IMR-90 (cell line): ENCODE data around the gene TMUB1. TPM values are rescaled to one million over a fixed set of nuclear protein-coding genes. Genes with fewer than 3 reads are reported as not detected.

Experiments used
- ATAC-seq: fragments of 200-7000 bp; cut with Tn5 transposase; 2 replicates; pipeline ENCODE4 v1.9.1; 2020; ENCODE audit warnings: low read depth, mild to moderate bottlenecking, moderate library complexity
- BruUV-seq: library from RNA; stranded (reverse); fragments of 400-500 nt; replicated peaks from 2 replicates; lab custom pipeline; 2021; lab: Mats Ljungman, UMichigan
- CTCF ChIA-PET: fragments of 300-600 bp; formaldehyde crosslinking; extraction: SDS; loops from one replicate; lab custom pipeline; 2021; ENCODE audit warnings: antibody characterized with exemption; lab: Yijun Ruan, JAX
- POLR2A ChIA-PET: fragments of 300-600 bp; sonication (Branson Sonifier 250); formaldehyde crosslinking; loops from one replicate; lab custom pipeline; 2022; ENCODE audit warnings: antibody characterized with exemption; ENCODE audit not compliant: unreplicated experiment; lab: Charles Lee
- DNase-seq: peaks from one replicate; pipeline ENCODE4 v3.0.0; 2013
- H2AFZ ChIP-seq: replicated peaks from 2 replicates; pipeline ENCODE3; 2013; ENCODE audit warnings: low read length, mild to moderate bottlenecking; ENCODE audit not compliant: poor library complexity
- H2AK5ac ChIP-seq: 2 replicates; pipeline ENCODE4 v1.6.1; 2013; ENCODE audit warnings: low read depth, low read length, inconsistent platforms
- H2AK9ac ChIP-seq: replicated peaks from 2 replicates; pipeline ENCODE3; 2013; ENCODE audit warnings: mild to moderate bottlenecking, low read depth, low read length, moderate library complexity; ENCODE audit not compliant: poor library complexity
- H2BK120ac ChIP-seq: 2 replicates; pipeline ENCODE4 v1.6.1; 2013; ENCODE audit warnings: low read depth, low read length, inconsistent platforms
- H2BK15ac ChIP-seq: 3 replicates; pipeline ENCODE4 v1.6.1; 2013; ENCODE audit warnings: low read depth, low read length, inconsistent platforms
- H2BK20ac ChIP-seq: 2 replicates; pipeline ENCODE4 v1.6.1; 2013; ENCODE audit warnings: low read depth, mild to moderate bottlenecking, inconsistent platforms, low read length, moderate library complexity
- H2BK5ac ChIP-seq: 2 replicates; pipeline ENCODE4 v1.6.1; 2013; ENCODE audit warnings: mild to moderate bottlenecking, low read depth, low read length, inconsistent platforms; ENCODE audit not compliant: poor library complexity, severe bottlenecking
- H3K14ac ChIP-seq: replicated peaks from 2 replicates; pipeline ENCODE4 v1.6.1; 2013; ENCODE audit warnings: low read depth, low read length, inconsistent platforms
- H3K18ac ChIP-seq: 2 replicates; pipeline ENCODE4 v1.6.1; 2013; ENCODE audit warnings: low read depth, low read length, control low read depth
- H3K23ac ChIP-seq: 2 replicates; pipeline ENCODE4 v1.6.1; 2013; ENCODE audit warnings: low read depth, low read length, inconsistent platforms
- H3K27ac ChIP-seq: 2 replicates; pipeline ENCODE4 v1.5.1; 2013; ENCODE audit warnings: mild to moderate bottlenecking, control low read depth, low read length; ENCODE audit not compliant: insufficient read depth
- H3K27me3 ChIP-seq: 2 replicates; pipeline ENCODE4 v1.6.1; 2013; ENCODE audit warnings: low read length; ENCODE audit not compliant: control insufficient read depth, insufficient read depth
- H3K36me3 ChIP-seq: 2 replicates; pipeline ENCODE4 v1.6.1; 2013; ENCODE audit warnings: low read length, mixed read lengths; ENCODE audit not compliant: control insufficient read depth, insufficient read depth
- H3K4ac ChIP-seq: 2 replicates; pipeline ENCODE4 v1.6.1; 2013; ENCODE audit warnings: low read depth, low read length, inconsistent platforms
- H3K4me1 ChIP-seq: 2 replicates; pipeline ENCODE4 v1.6.1; 2013; ENCODE audit warnings: low read length, mixed read lengths; ENCODE audit not compliant: control insufficient read depth, insufficient read depth
- H3K4me2 ChIP-seq: 2 replicates; pipeline ENCODE4 v1.6.1; 2013; ENCODE audit warnings: low read depth, mild to moderate bottlenecking, control low read depth, low read length, moderate library complexity
- H3K4me3 ChIP-seq: 2 replicates; pipeline ENCODE4 v1.5.1; 2013; ENCODE audit warnings: low read depth, mild to moderate bottlenecking, control low read depth, low read length, moderate library complexity; ENCODE audit not compliant: insufficient read depth
- H3K56ac ChIP-seq: 2 replicates; pipeline ENCODE4 v1.6.1; 2013; ENCODE audit warnings: low read length, inconsistent platforms; ENCODE audit not compliant: insufficient read depth; ENCODE audit errors: extremely low read depth
- H3K79me1 ChIP-seq, 2 experiments: 2 replicates each; pipeline ENCODE4 v1.6.1; 2013; ENCODE audit warnings: low read length in 2 of 2, inconsistent platforms in 1 of 2, low read depth in 1 of 2
- H3K9ac ChIP-seq: 2 replicates; pipeline ENCODE4 v1.6.1; 2013; ENCODE audit warnings: low read depth, low read length, control low read depth
- H3K9me1 ChIP-seq: 2 replicates; pipeline ENCODE4 v1.6.1; 2013; ENCODE audit warnings: low read length, inconsistent platforms; ENCODE audit not compliant: insufficient read depth
- H3K9me3 ChIP-seq: 2 replicates; pipeline ENCODE4 v1.6.1; 2013; ENCODE audit warnings: low read length; ENCODE audit not compliant: control insufficient read depth, insufficient read depth
- H4K20me1 ChIP-seq: 2 replicates; pipeline ENCODE4 v1.6.1; 2013; ENCODE audit warnings: low read length, inconsistent platforms; ENCODE audit not compliant: insufficient read depth
- H4K5ac ChIP-seq: 2 replicates; pipeline ENCODE4 v1.6.1; 2013; ENCODE audit warnings: mild to moderate bottlenecking, low read depth, low read length, control low read depth
- H4K8ac ChIP-seq, 2 experiments: 2 replicates each; pipeline ENCODE4 v1.6.1; 2013; ENCODE audit warnings: low read depth in 2 of 2, low read length in 2 of 2, control low read depth in 1 of 2, inconsistent platforms in 1 of 2
- H4K91ac ChIP-seq: 2 replicates; pipeline ENCODE4 v1.6.1; 2013; ENCODE audit warnings: low read depth, low read length, inconsistent platforms; ENCODE audit not compliant: insufficient read depth
- BHLHE40 ChIP-seq: fragments of 150-350 bp; IDR thresholded peaks from 2 replicates; pipeline ENCODE4 v1.6.1; 2016; ENCODE audit warnings: mild to moderate bottlenecking, low read depth, low read length
- CEBPB ChIP-seq: IDR thresholded peaks from 2 replicates; pipeline ENCODE4 v1.6.1; 2012; ENCODE audit warnings: low read depth, low read length, improper control_type of control experiment
- CHD1 ChIP-seq: IDR thresholded peaks from 2 replicates; pipeline ENCODE4 v1.6.1; 2012; ENCODE audit warnings: low read depth, low read length, improper control_type of control experiment
- MAZ ChIP-seq: IDR thresholded peaks from 2 replicates; pipeline ENCODE4 v1.6.1; 2012; ENCODE audit warnings: low read depth, mild to moderate bottlenecking, low read length, improper control_type of control experiment, moderate library complexity, borderline replicate concordance
- MXI1 ChIP-seq: IDR thresholded peaks from 2 replicates; pipeline ENCODE4 v1.6.1; 2012; ENCODE audit warnings: low read depth, mild to moderate bottlenecking, low read length, moderate library complexity, borderline replicate concordance
- RAD21 ChIP-seq: IDR thresholded peaks from 2 replicates; pipeline ENCODE4 v1.6.1; 2012; ENCODE audit warnings: low read length, improper control_type of control experiment
- RCOR1 ChIP-seq: IDR thresholded peaks from 2 replicates; pipeline ENCODE4 v1.6.1; 2012; ENCODE audit warnings: mild to moderate bottlenecking, low read length, improper control_type of control experiment; ENCODE audit not compliant: insufficient replicate concordance
- RFX5 ChIP-seq: IDR thresholded peaks from 2 replicates; pipeline ENCODE4 v1.8.0; 2012; ENCODE audit warnings: low read depth, mild to moderate bottlenecking, low read length, moderate library complexity
- SMC3 ChIP-seq: fragments of 150-350 bp; IDR thresholded peaks from 2 replicates; pipeline ENCODE4 v1.6.1; 2016; ENCODE audit warnings: low read depth, mild to moderate bottlenecking, antibody characterized with exemption, low read length, moderate library complexity
- USF2 ChIP-seq: fragments of 150-350 bp; IDR thresholded peaks from 2 replicates; pipeline ENCODE4 v1.6.1; 2017; ENCODE audit warnings: mild to moderate bottlenecking, antibody characterized with exemption, low read length, low read depth
- WGBS, 2 experiments: methylation state at CpG; one replicate each; pipeline versions ENCODE4 v1.1.5 to v1.1.7; 2013; ENCODE audit warnings: missing lambda C conversion rate in 2 of 2; ENCODE audit not compliant: insufficient read length in 1 of 2; ENCODE audit errors: extremely low coverage in 2 of 2; 5-methylcytosine and 5-hydroxymethylcytosine counted together
- dilution Hi-C: fragments of 300-500 bp; cut with HindIII; formaldehyde crosslinking; loops from one replicate; pipeline ENCODE4 v1.14.3; 2018; ENCODE audit warnings: low sequenced_read_pairs; ENCODE audit not compliant: unreplicated experiment
- in situ Hi-C: fragments of 300-500 bp; cut with MboI; formaldehyde crosslinking; loops from 3 replicates; pipeline ENCODE4 v1.14.3; 2019; ENCODE audit warnings: low sequenced_read_pairs, inconsistent platforms, mixed read lengths
- intact Hi-C: fragments of 100-400 bp; cut with micrococcal nuclease; formaldehyde crosslinking; loops from 2 replicates; pipeline ENCODE4 v1.10.0; 2022
- polyA plus RNA-seq, 3 experiments: library from polyadenylated mRNA; depleted of rRNA; stranded (reverse); fragments of >200 nt; gene quantifications; 2 replicates each; pipeline ENCODE4 v1.2.3, GENCODE V29; 2012; ENCODE audit warnings: low replicate concordance in 1 of 3
- total RNA-seq: library from RNA; depleted of rRNA; stranded (reverse); fragments of >200 nt; gene quantifications from 2 replicates; pipeline ENCODE4 v1.2.3, GENCODE V29; 2012

The TMUB1 gene
- total and polyA plus RNA-seq, 2 of the 4 experiments (the other 2 are of a cell fraction) = 6.8 to 29.8 TPM

GRCh38 chr7:151093748-151094147 lies 10.5 kb upstream of the TMUB1 start:
- H2AK5ac ChIP-seq = no peak overlapping the region; the same call in 1 of the 2 replicates
- no peak overlapping the region for H3K27ac ChIP-seq
- no peak overlapping the region for H2BK15ac ChIP-seq
- dilution Hi-C loops (no loop called here), in situ Hi-C loops (no loop called here), intact Hi-C loops (no loop called here)
- H2BK120ac ChIP-seq = no peak overlapping the region
- no peaks in the 10 kb centered on the region for H3K9me3 ChIP-seq
- POLR2A ChIA-PET = no interaction called here
- no peak overlapping the region for H2AFZ ChIP-seq
- no peak overlapping the region for H4K5ac ChIP-seq
- H3K27me3 ChIP-seq = no peaks in the 10 kb centered on the region
- BruUV-seq = no TSS peak
- H3K23ac ChIP-seq = no peak overlapping the region
- H3K18ac ChIP-seq = no peak overlapping the region
- H3K79me1 ChIP-seq = peaks cover 7 to 87% of the 10 kb centered on the region in 2 experiments; a peak in 2 of 4 replicates
- no peak for TF ChIP-seq CHD1
- TF ChIP-seq RFX5 = no peak
- TF ChIP-seq BHLHE40 = no peak
- no peak for TF ChIP-seq RAD21
- no peak for TF ChIP-seq RCOR1
- no peak for TF ChIP-seq USF2
- TF ChIP-seq MXI1 = no peak
- no peak for TF ChIP-seq SMC3
- no peak for TF ChIP-seq MAZ
- TF ChIP-seq CEBPB = no peak
- H3K4me2 ChIP-seq = no peak overlapping the region
- H3K56ac ChIP-seq = no peak overlapping the region
- H3K4ac ChIP-seq = no peak overlapping the region
- no peak overlapping the region for H4K91ac ChIP-seq
- H3K14ac ChIP-seq = no peak overlapping the region
- H3K4me1 ChIP-seq = peaks cover 16% of the 10 kb centered on the region
- 93% methylated on average over 5 of the region's 6 CpGs; no CpG with 5 or more reads in 1 of the 2 experiments for WGBS, 2 experiments
- no peak for ATAC-seq
- H3K9me1 ChIP-seq = peaks cover 15% of the 10 kb centered on the region
- peaks cover 95% of the 10 kb centered on the region for H4K20me1 ChIP-seq
- peaks cover 11% of the 10 kb centered on the region; the same call in 1 of the 2 replicates for H3K36me3 ChIP-seq
- no peak for DNase-seq
- H4K8ac ChIP-seq = no peak overlapping the region
- no peak overlapping the region for H3K4me3 ChIP-seq
- H3K9ac ChIP-seq = no peak overlapping the region
- CTCF ChIA-PET = interaction anchor here (1.3 kb wide), 1 partner anchor 17 kb away, joined by 4 read pairs; no protein-coding TSS in a partner anchor
- no peak overlapping the region for H2AK9ac ChIP-seq
- H2BK5ac ChIP-seq = no peak overlapping the region
- no peak overlapping the region for H2BK20ac ChIP-seq
